GM12801 (cell line): Measurements from ENCODE around the gene ANTXR1.

Source experiments
- CTCF ChIP-seq: IDR thresholded peaks from one replicate; pipeline ENCODE4 v1.5.1; 2011; ENCODE audit warnings: control low read depth; ENCODE audit not compliant: insufficient read length; ENCODE audit errors: extremely low read depth

Gene ANTXR1

GRCh38 chr2:69191634-69192033, 178.7 kb downstream of the ANTXR1 start:
- no peak for TF ChIP-seq CTCF

GRCh38 chr2:69192176-69192945, 179.4 kb downstream of the ANTXR1 start:
- TF ChIP-seq CTCF, result no peak

GRCh38 chr2:69195706-69196105, 182.7 kb downstream of the ANTXR1 start:
- no peak for TF ChIP-seq CTCF

- no peak for TF ChIP-seq CTCF
Observed at GRCh38 chr2:69196327-69197117, 183.5 kb downstream of the ANTXR1 start.

GRCh38 chr2:69200107-69200520, 187.1 kb downstream of the ANTXR1 start:
- TF ChIP-seq CTCF, result no peak

- TF ChIP-seq CTCF, result no peak
Observed at GRCh38 chr2:69201259-69201658, 188.3 kb downstream of the ANTXR1 start.

GRCh38 chr2:69202327-69202726, 189.3 kb downstream of the ANTXR1 start:
- no peak for TF ChIP-seq CTCF
